Retinal pigment epithelial cell (primary cell): ENCODE data around the gene SLC25A45.
A peak's percentile ranks its signal among the peaks of the same experiment; 100 is the strongest.

ENCODE experiments used
- DNase-seq: peaks from one replicate; pipeline ENCODE4 v3.0.0-alpha.2; 2010; ENCODE audit warnings: low read depth
- H3K4me3 ChIP-seq: 2 replicates; pipeline ENCODE4 v1.5.1; 2011; ENCODE audit warnings: mild to moderate bottlenecking, low read length, control low read depth, moderate library complexity
- CTCF ChIP-seq: conservative IDR thresholded peaks from 2 replicates; pipeline ENCODE4 v1.5.1; 2011; ENCODE audit warnings: low read depth, low read length, control low read depth, inconsistent platforms

The SLC25A45 gene

GRCh38 chr11:65395961-65396530, 13.6 kb upstream of the SLC25A45 start:
- no peak for TF ChIP-seq CTCF
- no peak for DNase-seq
- no peak overlapping the region for H3K4me3 ChIP-seq

- H3K4me3 ChIP-seq, result no peak overlapping the region
- no peak for DNase-seq
- no peak for TF ChIP-seq CTCF
Measured at GRCh38 chr11:65394125-65394536, 11.7 kb upstream of the SLC25A45 start.

GRCh38 chr11:65393513-65394079, 11.2 kb upstream of the SLC25A45 start:
- no peak for TF ChIP-seq CTCF
- no peak for DNase-seq
- no peak overlapping the region for H3K4me3 ChIP-seq

GRCh38 chr11:65392899-65393298, 10.5 kb upstream of the SLC25A45 start:
- no peak for DNase-seq
- H3K4me3 ChIP-seq, result no peak overlapping the region
- no peak for TF ChIP-seq CTCF

GRCh38 chr11:65392186-65392829, 9.9 kb upstream of the SLC25A45 start:
- no peak for TF ChIP-seq CTCF
- H3K4me3 ChIP-seq, result no peak overlapping the region
- no peak for DNase-seq

- no peak for TF ChIP-seq CTCF
- H3K4me3 ChIP-seq, result peak overlapping the region; percentile 8
- no peak for DNase-seq
Measured at GRCh38 chr11:65390996-65391395, 8.6 kb upstream of the SLC25A45 start.
